Stimulated activated CD8-positive, alpha-beta memory T cell treated with anti-CD3 and anti-CD28 coated beads, Interleukin-15, amount 100 ng/mL, for 4 hours (primary cell): Measurements from ENCODE around the gene SP1.
"Not testable (repeated sequence)": the region's sequence is repeated elsewhere in the genome, so short reads cannot be mapped to it uniquely, and the experiment has no call there.

Experiments used
- DNase-seq, 2 donors: peaks; one replicate each; pipeline ENCODE4 v3.0.0-alpha.2; 2020; ENCODE audit warnings: low read depth in 2 of 2

Gene SP1

GRCh38 chr12:53358836-53359419 is 21.0 kb upstream of the SP1 start:
- no peak for DNase-seq

GRCh38 chr12:53361638-53362037 is 18.3 kb upstream of the SP1 start:
- not testable (repeated sequence) for DNase-seq

- DNase-seq, result no peak
These were observed 14.6 kb upstream of the SP1 start for GRCh38 chr12:53365245-53365904.

- DNase-seq, result not testable (repeated sequence)
These were observed 6.3 kb upstream of the SP1 start for GRCh38 chr12:53373554-53374133.

- DNase-seq, result not testable (repeated sequence)
These were observed 5.7 kb upstream of the SP1 start for GRCh38 chr12:53374277-53374676.

- DNase-seq, result no peak
These were observed 3.2 kb upstream of the SP1 start for GRCh38 chr12:53376747-53377146.

GRCh38 chr12:53378222-53378621 is 1.8 kb upstream of the SP1 start:
- no peak for DNase-seq

GRCh38 chr12:53378724-53379388 is 1.1 kb upstream of the SP1 start:
- DNase-seq, result no peak

GRCh38 chr12:53379389-53380103 is 430 bp upstream of the SP1 start:
- peak; percentile 78 to 100 for DNase-seq

GRCh38 chr12:53380794-53381730 is 1.1 kb downstream of the SP1 start:
- no peak for DNase-seq

GRCh38 chr12:53381731-53382630 is 2.0 kb downstream of the SP1 start:
- DNase-seq, result no peak

- DNase-seq, result no peak
These were observed 3.3 kb downstream of the SP1 start for GRCh38 chr12:53383258-53383657.

GRCh38 chr12:53386381-53386780 is 6.4 kb downstream of the SP1 start:
- not testable (repeated sequence) for DNase-seq

GRCh38 chr12:53388932-53389331 is 9.0 kb downstream of the SP1 start:
- no peak for DNase-seq

- DNase-seq, result no peak
These were observed 9.7 kb downstream of the SP1 start for GRCh38 chr12:53389702-53390101.

GRCh38 chr12:53391724-53392123 is 11.7 kb downstream of the SP1 start:
- no peak for DNase-seq

- no peak for DNase-seq
These were observed 19.9 kb downstream of the SP1 start for GRCh38 chr12:53399896-53400295.

- DNase-seq, result not testable (repeated sequence)
These were observed 22.4 kb downstream of the SP1 start for GRCh38 chr12:53402351-53402750.

- DNase-seq, result no peak
These were observed 22.9 kb downstream of the SP1 start for GRCh38 chr12:53402871-53403270.

- DNase-seq, result no peak
These were observed 31.0 kb downstream of the SP1 start for GRCh38 chr12:53410951-53411350.
